ENCODE results near the gene CPM.

Gene CPM

GRCh38 chr12:68962877-68963855, 30.2 kb upstream of the CPM start:
- no peaks in the 10 kb centered on the region for H3K9me3 Mint-ChIP-seq (ENCODE audit: low read depth)
- H3K4me1 Mint-ChIP-seq (ENCODE audit: low read depth): peaks cover 45% of the 10 kb centered on the region
- H3K36me3 Mint-ChIP-seq: peaks cover 2% of the 10 kb centered on the region
- peak overlapping the region; percentile 2 for H3K4me3 Mint-ChIP-seq
- H3K27ac Mint-ChIP-seq: peak overlapping the region; percentile 91
- no peaks in the 10 kb centered on the region for H3K27me3 Mint-ChIP-seq

GRCh38 chr12:68959891-68960464, 27.0 kb upstream of the CPM start:
- Mint-ChIP-seq H3K27me3 (no peaks in the 10 kb centered on the region), H3K4me3 (peak overlapping the region; percentile 44), H3K4me1 (ENCODE audit: low read depth) (peaks cover 53% of the 10 kb centered on the region), H3K27ac (peak overlapping the region; percentile 94), H3K9me3 (ENCODE audit: low read depth) (no peaks in the 10 kb centered on the region), H3K36me3 (no peaks in the 10 kb centered on the region)

- Mint-ChIP-seq H3K9me3 (ENCODE audit: low read depth) (no peaks in the 10 kb centered on the region), H3K36me3 (no peaks in the 10 kb centered on the region), H3K4me3 (peak overlapping the region; percentile 44), H3K27me3 (no peaks in the 10 kb centered on the region), H3K27ac (peak overlapping the region; percentile 94), H3K4me1 (ENCODE audit: low read depth) (peaks cover 53% of the 10 kb centered on the region)
These were observed 26.3 kb upstream of the CPM start for GRCh38 chr12:68959143-68959858.

- H3K9me3 Mint-ChIP-seq (ENCODE audit: low read depth): no peaks in the 10 kb centered on the region
- H3K27me3 Mint-ChIP-seq: no peaks in the 10 kb centered on the region
- peak overlapping the region; percentile 42 for H3K4me3 Mint-ChIP-seq
- peaks cover 43% of the 10 kb centered on the region for H3K4me1 Mint-ChIP-seq (ENCODE audit: low read depth)
- H3K36me3 Mint-ChIP-seq: no peaks in the 10 kb centered on the region
- peak overlapping the region; percentile 94 for H3K27ac Mint-ChIP-seq
These were observed 25.4 kb upstream of the CPM start for GRCh38 chr12:68958322-68958721.

- Mint-ChIP-seq H3K36me3 (no peaks in the 10 kb centered on the region), H3K4me3 (no peak overlapping the region), H3K9me3 (ENCODE audit: low read depth) (no peaks in the 10 kb centered on the region), H3K27ac (no peak overlapping the region), H3K27me3 (no peaks in the 10 kb centered on the region), H3K4me1 (ENCODE audit: low read depth) (peaks cover 34% of the 10 kb centered on the region)
These were observed 24.3 kb upstream of the CPM start for GRCh38 chr12:68957273-68957672.

- no peak overlapping the region for H3K4me3 Mint-ChIP-seq
- H3K27ac Mint-ChIP-seq: no peak overlapping the region
These were observed 23.5 kb upstream of the CPM start for GRCh38 chr12:68956466-68956865.

GRCh38 chr12:68954811-68955210, 21.8 kb upstream of the CPM start:
- Mint-ChIP-seq H3K9me3 (ENCODE audit: low read depth) (no peaks in the 10 kb centered on the region), H3K27ac (no peak overlapping the region), H3K4me3 (no peak overlapping the region), H3K27me3 (no peaks in the 10 kb centered on the region), H3K36me3 (no peaks in the 10 kb centered on the region), H3K4me1 (ENCODE audit: low read depth) (peaks cover 24% of the 10 kb centered on the region)

More at GRCh38 chr12:68956466-68956865, 23.5 kb upstream of the CPM start:
- Mint-ChIP-seq H3K36me3 (no peaks in the 10 kb centered on the region), H3K4me1 (ENCODE audit: low read depth) (peaks cover 33% of the 10 kb centered on the region), H3K9me3 (ENCODE audit: low read depth) (no peaks in the 10 kb centered on the region), H3K27me3 (no peaks in the 10 kb centered on the region)

GRCh38 chr12:68953536-68953935, 20.6 kb upstream of the CPM start:
- Mint-ChIP-seq H3K4me1 (ENCODE audit: low read depth) (peaks cover 11% of the 10 kb centered on the region), H3K36me3 (no peaks in the 10 kb centered on the region), H3K9me3 (ENCODE audit: low read depth) (no peaks in the 10 kb centered on the region), H3K27me3 (no peaks in the 10 kb centered on the region), H3K4me3 (no peak overlapping the region), H3K27ac (no peak overlapping the region)

- H3K27ac Mint-ChIP-seq: no peak overlapping the region
- no peaks in the 10 kb centered on the region for H3K36me3 Mint-ChIP-seq
- no peaks in the 10 kb centered on the region for H3K4me1 Mint-ChIP-seq (ENCODE audit: low read depth)
- no peaks in the 10 kb centered on the region for H3K27me3 Mint-ChIP-seq
- no peak overlapping the region for H3K4me3 Mint-ChIP-seq
- H3K9me3 Mint-ChIP-seq (ENCODE audit: low read depth): no peaks in the 10 kb centered on the region
These were observed 18.7 kb upstream of the CPM start for GRCh38 chr12:68951652-68952051.

GRCh38 chr12:68950511-68950910, 17.5 kb upstream of the CPM start:
- H3K4me3 Mint-ChIP-seq: no peak overlapping the region
- H3K9me3 Mint-ChIP-seq (ENCODE audit: low read depth): no peaks in the 10 kb centered on the region
- H3K36me3 Mint-ChIP-seq: no peaks in the 10 kb centered on the region
- H3K4me1 Mint-ChIP-seq (ENCODE audit: low read depth): no peaks in the 10 kb centered on the region
- no peaks in the 10 kb centered on the region for H3K27me3 Mint-ChIP-seq
- no peak overlapping the region for H3K27ac Mint-ChIP-seq

GRCh38 chr12:68945255-68945654, 12.3 kb upstream of the CPM start:
- Mint-ChIP-seq H3K27me3 (peaks cover 2% of the 10 kb centered on the region), H3K27ac (no peak overlapping the region), H3K4me3 (no peak overlapping the region), H3K9me3 (ENCODE audit: low read depth) (no peaks in the 10 kb centered on the region), H3K4me1 (ENCODE audit: low read depth) (no peaks in the 10 kb centered on the region), H3K36me3 (no peaks in the 10 kb centered on the region)

GRCh38 chr12:68944296-68945076, 11.5 kb upstream of the CPM start:
- Mint-ChIP-seq H3K36me3 (no peaks in the 10 kb centered on the region), H3K27ac (no peak overlapping the region), H3K4me1 (ENCODE audit: low read depth) (no peaks in the 10 kb centered on the region), H3K9me3 (ENCODE audit: low read depth) (no peaks in the 10 kb centered on the region), H3K27me3 (peaks cover 2% of the 10 kb centered on the region), H3K4me3 (no peak overlapping the region)

- no peaks in the 10 kb centered on the region for H3K9me3 Mint-ChIP-seq (ENCODE audit: low read depth)
- H3K4me1 Mint-ChIP-seq (ENCODE audit: low read depth): no peaks in the 10 kb centered on the region
- peaks cover 2% of the 10 kb centered on the region for H3K27me3 Mint-ChIP-seq
- H3K27ac Mint-ChIP-seq: no peak overlapping the region
- H3K36me3 Mint-ChIP-seq: no peaks in the 10 kb centered on the region
- no peak overlapping the region for H3K4me3 Mint-ChIP-seq
These were observed 10.9 kb upstream of the CPM start for GRCh38 chr12:68943848-68944247.

GRCh38 chr12:68940731-68941130, 7.8 kb upstream of the CPM start:
- Mint-ChIP-seq H3K4me1 (ENCODE audit: low read depth) (no peaks in the 10 kb centered on the region), H3K4me3 (no peak overlapping the region), H3K36me3 (no peaks in the 10 kb centered on the region), H3K9me3 (ENCODE audit: low read depth) (no peaks in the 10 kb centered on the region), H3K27ac (no peak overlapping the region), H3K27me3 (peaks cover 2% of the 10 kb centered on the region)
